GM19468 (cell line): ENCODE measurements around the gene EFCAB13.
A peak's percentile ranks its signal among the peaks of the same experiment; 100 is the strongest.

Experiments
- ATAC-seq: cut with Tn5 transposase; IDR thresholded peaks from one replicate; pipeline ENCODE4 v1.9.1; 2021; ENCODE audit warnings: mild to moderate bottlenecking, moderate library complexity, moderate number of reproducible peaks; ENCODE audit not compliant: unreplicated experiment; ENCODE audit errors: extremely low read depth

The EFCAB13 gene, protein sequence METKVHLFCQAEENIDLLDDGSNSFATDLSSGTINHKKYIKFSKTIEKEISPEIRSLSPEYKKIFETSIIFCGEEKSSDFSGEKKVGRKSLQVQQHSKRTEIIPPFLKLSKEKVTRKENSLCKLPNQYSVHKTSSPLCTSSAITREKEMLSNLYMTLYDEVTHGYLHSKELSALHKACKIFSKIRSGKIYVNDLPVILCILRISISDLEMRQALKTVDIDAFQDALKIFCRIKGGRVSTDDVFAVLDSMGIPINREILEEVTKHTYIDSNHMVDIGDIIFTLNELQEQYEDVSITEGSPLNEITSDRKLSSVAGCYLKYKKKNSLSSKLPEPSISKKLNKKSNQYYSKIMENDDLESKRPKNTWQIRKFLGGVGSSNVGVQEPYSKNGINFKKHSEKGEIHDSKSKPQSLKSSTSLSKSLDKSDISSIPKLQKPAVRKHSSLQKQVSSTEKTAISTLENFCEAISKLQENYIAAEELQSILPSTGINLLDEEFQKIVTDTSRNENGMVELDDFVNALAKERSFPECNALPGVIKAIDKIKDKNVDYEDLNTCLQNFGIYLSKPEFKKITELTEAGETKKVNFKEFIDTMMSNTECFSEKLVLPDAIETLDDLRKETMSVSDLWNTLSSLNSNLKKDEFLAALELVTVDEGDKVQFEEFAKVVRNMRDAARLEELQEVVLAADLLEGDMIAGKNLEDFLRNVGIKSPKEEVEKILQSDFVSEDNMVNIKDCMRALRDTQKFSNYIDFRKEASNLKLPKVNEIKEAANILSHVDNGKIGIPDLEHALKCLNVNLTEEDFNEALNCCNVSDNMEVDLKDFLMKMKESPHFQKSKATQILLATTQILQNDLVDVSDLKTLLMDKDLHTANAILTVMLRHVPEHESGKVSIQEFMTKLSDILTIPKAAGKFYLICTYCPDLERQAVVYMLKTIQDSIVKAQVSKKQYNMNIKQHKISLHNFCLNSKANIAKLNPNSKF

DNA sequence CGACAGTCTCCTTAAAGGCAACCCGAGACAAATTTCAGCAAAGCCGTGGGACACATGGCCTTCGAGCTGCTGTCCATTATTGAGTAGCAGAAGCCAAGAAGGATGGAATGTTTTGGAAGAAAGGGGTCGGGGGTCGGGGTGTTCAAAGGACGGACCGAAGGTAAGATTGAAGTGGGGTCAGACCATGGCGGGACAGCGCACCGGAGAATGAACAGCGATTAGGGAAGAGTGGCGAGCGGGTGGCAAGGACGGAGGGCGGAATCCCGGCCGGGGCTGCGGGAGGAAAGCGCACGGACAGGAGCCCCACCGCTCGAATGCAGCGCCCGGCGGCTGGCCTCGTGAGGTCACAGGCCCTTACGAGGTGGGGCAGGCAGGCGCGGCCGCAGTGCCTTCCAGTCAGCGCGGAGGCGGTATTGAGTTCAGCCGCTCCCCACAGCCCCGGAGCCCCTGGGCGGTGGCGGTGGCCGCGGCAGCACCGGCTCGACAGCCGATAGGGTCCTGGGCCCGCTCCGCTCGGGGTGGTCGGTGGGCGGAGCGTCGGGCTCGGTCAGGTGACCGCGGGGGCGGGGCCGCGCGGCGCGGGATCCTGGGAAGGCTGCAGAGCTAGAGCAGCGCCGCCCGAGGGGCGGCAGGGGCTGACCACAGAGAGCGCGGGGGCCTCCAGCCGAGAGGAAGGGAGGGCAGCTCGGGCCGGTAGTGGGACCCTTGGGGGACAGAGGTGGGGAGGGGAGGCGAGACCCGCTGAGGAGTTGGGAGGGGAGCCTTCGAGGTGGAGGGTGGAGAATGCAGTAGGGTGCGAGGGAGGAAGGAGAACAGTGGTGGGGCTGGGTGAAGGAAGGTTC, at the start of gene EFCAB13:
TSS of gene EFCAB13 (plus strand) at position 574 of the 842 bp plus-strand sequence. CDS start 4,399 bp downstream, outside the sequence.
- ATAC-seq, result peak; percentile 80

DNA sequence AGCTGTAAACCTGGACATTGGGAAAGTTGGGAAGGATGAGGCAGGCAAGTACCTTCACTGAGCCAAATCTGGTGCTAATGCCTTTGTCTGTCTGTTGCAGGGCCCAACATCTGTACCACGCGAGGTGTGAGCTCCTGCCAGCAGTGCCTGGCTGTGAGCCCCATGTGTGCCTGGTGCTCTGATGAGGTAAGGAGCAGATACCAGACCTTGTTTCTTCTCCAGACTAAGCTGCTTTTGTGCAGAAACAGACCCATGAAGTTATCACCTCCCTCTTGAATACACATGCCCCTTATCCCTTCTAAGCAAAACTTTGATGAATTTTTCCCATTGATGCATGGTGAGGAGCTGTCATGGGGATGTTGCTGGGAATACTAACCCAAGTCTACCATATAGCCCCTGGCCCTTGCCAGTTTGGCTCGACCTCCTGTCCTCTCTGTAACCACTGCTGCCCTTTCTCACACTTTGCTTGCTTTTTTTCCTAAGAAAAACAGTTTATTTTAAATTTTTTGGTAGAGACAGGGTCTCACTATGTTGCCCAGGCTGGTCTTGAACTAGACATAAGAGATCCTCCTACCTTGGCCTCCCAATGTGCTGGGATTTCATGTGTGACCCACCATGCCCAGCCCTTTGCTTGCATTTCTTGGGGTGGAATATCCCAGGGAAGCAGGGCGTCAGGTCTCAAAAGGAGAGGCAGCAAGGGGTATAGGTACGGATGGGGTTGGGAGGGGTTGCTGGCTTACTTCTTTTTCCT, 49.3 kb upstream of the EFCAB13 start:
- ATAC-seq, result no peak

GRCh38 chr17:47275245-47275984, 48.3 kb upstream of the EFCAB13 start:
- no peak for ATAC-seq

DNA sequence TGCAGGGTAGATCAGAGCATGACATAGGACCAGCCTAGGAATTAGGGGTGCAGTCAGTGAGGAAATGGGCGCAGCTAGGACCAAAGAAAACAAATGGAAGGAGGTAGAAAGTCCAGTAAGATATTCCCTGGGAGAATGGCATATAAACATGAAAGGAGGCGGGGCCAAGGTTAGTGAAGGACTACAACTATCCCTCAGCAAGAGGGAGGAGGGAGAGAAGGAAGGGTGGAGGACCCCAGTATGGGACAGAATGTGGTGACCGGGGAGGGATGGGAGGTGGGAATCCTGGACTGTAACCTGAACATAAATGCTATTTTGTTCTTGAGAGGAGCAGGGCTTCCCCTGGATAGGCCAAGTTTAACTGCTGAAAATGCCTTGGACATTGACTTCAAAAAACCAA, 47.3 kb upstream of the EFCAB13 start:
- ATAC-seq, result no peak

DNA sequence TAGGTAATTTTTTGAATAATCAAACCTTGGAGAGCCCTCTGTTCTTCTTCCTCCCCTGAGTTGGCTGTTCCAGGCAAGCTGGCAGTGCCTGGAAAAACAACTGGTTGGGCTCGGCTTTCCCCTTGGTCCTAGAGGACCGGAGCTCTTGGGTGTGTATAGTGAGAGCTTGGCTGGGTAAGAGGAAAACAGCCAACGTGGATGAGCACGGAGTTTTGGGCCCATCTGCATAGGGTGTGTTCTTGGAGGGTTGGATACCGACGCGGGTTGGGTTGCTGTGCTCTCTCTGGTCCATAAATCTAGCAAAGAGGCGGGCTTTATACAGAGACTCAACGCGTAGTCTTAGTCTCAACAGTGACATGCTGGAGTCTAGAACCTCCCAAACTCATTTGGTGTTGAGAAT, 46.9 kb upstream of the EFCAB13 start:
- no peak for ATAC-seq

- ATAC-seq, result no peak
These were observed 45.8 kb upstream of the EFCAB13 start for GRCh38 chr17:47277921-47278320.

GRCh38 chr17:47278561-47278960, 45.2 kb upstream of the EFCAB13 start:
- ATAC-seq, result no peak

- ATAC-seq, result peak; percentile 54
These were observed 44.5 kb upstream of the EFCAB13 start for GRCh38 chr17:47279062-47279801.

- no peak for ATAC-seq
These were observed 43.5 kb upstream of the EFCAB13 start for GRCh38 chr17:47280072-47280811.

DNA sequence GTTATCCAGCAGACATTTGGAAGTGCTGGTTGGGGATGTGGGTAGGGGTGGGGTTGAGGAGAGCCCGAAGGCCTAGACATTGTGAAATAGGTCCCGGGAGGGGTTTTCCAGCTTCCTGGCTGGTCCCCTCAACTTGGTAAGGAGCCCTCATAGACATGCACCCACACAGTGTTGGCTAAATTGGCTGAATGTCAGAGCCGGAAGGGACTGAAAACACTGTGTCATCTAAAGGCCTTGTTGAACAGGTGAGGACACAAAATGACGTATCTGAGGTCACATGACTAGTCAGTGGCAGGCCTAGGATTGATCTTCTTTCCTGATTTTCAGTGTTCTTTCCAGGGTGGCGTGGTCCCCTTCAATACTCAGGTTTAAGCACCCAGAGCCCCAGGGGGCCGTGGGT, 42.5 kb upstream of the EFCAB13 start:
- no peak for ATAC-seq

DNA sequence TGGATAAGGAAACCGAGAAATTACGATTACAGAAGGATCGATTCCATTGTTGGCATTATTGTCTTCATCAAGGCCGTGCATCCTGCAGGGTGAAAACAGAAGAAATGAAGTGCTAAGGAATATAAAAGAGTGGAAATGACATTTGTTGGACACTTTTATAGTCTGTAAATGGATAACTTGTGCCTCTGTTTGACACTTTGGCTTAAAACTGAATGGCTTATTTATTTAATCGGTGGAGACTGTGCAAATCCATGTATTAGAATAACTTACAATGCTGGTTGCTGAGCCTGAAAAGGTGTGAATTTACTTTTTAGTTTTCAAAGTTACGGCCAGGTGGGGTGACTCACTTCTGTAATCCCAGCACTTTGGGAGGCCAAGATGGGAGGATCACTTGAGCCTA, 38.8 kb upstream of the EFCAB13 start:
- no peak for ATAC-seq

GRCh38 chr17:47286198-47286914, 37.4 kb upstream of the EFCAB13 start:
- ATAC-seq, result peak; percentile 56

DNA sequence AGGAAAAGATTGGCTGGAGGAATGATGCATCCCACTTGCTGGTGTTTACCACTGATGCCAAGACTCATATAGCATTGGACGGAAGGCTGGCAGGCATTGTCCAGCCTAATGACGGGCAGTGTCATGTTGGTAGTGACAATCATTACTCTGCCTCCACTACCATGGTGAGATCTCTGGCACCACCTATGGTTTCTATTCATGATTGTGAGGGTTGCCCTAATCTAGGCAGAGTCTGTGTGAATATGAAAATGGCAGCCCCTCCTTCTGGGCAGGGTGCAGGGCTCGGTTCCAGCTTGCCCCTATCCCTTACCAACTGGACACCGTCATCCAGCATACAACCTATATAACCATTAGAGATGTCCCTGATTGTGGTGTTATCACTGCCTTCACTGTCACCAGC, 36.7 kb upstream of the EFCAB13 start:
- no peak for ATAC-seq

GRCh38 chr17:47287639-47288038, 36.1 kb upstream of the EFCAB13 start:
- ATAC-seq, result no peak

DNA sequence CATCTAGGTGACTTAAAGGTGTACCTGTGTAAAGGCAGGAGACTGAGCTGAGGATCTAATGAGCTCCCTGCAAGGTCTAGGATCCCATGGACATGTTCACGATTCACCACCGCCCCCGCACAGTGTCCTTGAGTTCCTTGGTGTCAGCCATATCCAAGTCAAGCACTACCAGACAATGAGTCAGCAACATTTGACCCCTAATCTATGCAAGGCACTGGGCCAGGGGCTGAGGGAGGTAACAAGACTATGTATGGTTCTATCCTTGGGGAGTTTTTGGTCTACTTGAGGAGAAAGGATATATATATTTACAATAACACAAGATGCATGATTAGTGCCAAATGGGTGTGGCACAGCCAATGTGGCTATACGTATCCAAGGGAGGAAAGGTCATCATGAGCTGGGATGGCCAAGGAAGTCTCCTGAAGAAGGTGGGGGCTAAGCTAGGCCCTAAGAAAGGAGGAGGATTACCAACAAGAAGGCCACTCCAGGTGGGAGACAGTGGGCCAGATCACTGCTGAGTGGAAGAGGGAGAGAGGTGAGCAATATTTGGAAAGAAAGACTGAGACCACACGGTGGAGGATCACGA, 35.1 kb upstream of the EFCAB13 start:
- no peak for ATAC-seq

GRCh38 chr17:47289302-47289701, 34.5 kb upstream of the EFCAB13 start:
- no peak for ATAC-seq

DNA sequence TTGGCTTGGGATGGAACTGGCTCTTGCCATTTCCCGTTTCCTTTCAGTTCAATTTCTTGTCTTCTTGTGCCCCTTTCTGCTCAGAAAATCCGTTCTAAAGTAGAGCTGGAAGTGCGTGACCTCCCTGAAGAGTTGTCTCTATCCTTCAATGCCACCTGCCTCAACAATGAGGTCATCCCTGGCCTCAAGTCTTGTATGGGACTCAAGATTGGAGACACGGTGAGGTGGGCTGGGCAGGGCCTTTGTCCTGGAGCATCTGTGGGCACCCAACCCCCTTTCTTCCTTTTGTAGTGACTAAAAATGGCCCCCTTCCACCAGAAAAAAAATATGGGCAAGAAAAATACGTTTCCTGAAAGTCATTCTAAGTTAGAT, 32.9 kb upstream of the EFCAB13 start:
- ATAC-seq, result no peak
